A549 (cell line): ENCODE data around the gene LAMC1. TPM values are rescaled to one million over a fixed set of nuclear protein-coding genes. Genes with fewer than 3 reads are reported as not detected.
A peak's percentile ranks its signal among the peaks of the same experiment; 100 is the strongest.

Experiments used
- ATAC-seq, 2 experiments: fragments of 200-7000 bp in 1 of 2; fragments of >200 bp in 1 of 2; cut with Nextera tagmentation in 1 of 2; cut with Tn5 transposase in 1 of 2; 3 replicates each; pipeline versions ENCODE4 v1.8.0 to v1.9.1; 2018 to 2020; ENCODE audit warnings: mild to moderate bottlenecking in 1 of 2, moderate library complexity in 1 of 2
- CTCF ChIA-PET: fragments of 300-600 bp; sonication (Branson Sonifier 250); formaldehyde crosslinking; extraction: SDS; loops from one replicate; lab custom pipeline; 2021; ENCODE audit warnings: antibody characterized with exemption, inconsistent platforms; lab: Yijun Ruan, JAX
- POLR2A ChIA-PET: fragments of 350-600 bp; formaldehyde crosslinking; extraction: SDS; loops from one replicate; lab custom pipeline; 2021; ENCODE audit warnings: antibody characterized with exemption, inconsistent platforms; lab: Yijun Ruan, JAX
- DNase-seq, 2 experiments: peaks; one replicate each; pipeline versions ENCODE4 v3.0.0 to v3.0.0-alpha.2; 2011 to 2016; ENCODE audit warnings: low read depth in 1 of 2, low spot score in 1 of 2
- FAIRE-seq: peaks from 2 replicates; lab custom pipeline; 2011; peaks lifted over from hg19 to GRCh38; lab: Jason Lieb, UNC
- H3K27ac ChIP-seq, 2 experiments: fragments of >200 bp; sonication (Bioruptor Twin); formaldehyde crosslinking; 3 replicates each; pipeline ENCODE4 v1.5.1; 2016 to 2017
- H3K4me1 ChIP-seq: fragments of >200 bp; sonication (Bioruptor Twin); formaldehyde crosslinking; 3 replicates; pipeline ENCODE4 v1.6.1; 2016
- H3K4me2 ChIP-seq: fragments of >200 bp; sonication (Bioruptor Twin); formaldehyde crosslinking; 3 replicates; pipeline ENCODE4 v1.6.1; 2016
- H3K4me3 ChIP-seq: fragments of >200 bp; sonication (Bioruptor Twin); formaldehyde crosslinking; 3 replicates; pipeline ENCODE4 v1.5.1; 2016
- H3K9me3 ChIP-seq: fragments of >200 bp; sonication (Bioruptor Twin); formaldehyde crosslinking; 3 replicates; pipeline ENCODE4 v1.6.1; 2016
- ATOH8 ChIP-seq: fragments of 250-450 bp; sonication (Bioruptor Pico); IDR thresholded peaks from 2 replicates; pipeline ENCODE4 v1.5.0; 2020; ENCODE audit warnings: low read depth, mild to moderate bottlenecking, moderate library complexity
- CBX2 ChIP-seq: fragments of 200-600 bp; sonication (generic); IDR thresholded peaks from 2 replicates; pipeline ENCODE4 v1.6.1; 2016; ENCODE audit warnings: low read depth, mild to moderate bottlenecking, borderline replicate concordance
- CBX8 ChIP-seq: fragments of 200-600 bp; sonication (generic); IDR thresholded peaks from 2 replicates; pipeline ENCODE4 v1.6.1; 2016
- CEBPB ChIP-seq, 2 experiments: fragments of >200 bp in 1 of 2; sonication (Bioruptor Twin) in 1 of 2; formaldehyde crosslinking in 1 of 2; IDR thresholded peaks; 2 replicates each; pipeline ENCODE4 v1.6.1; 2012 to 2016
- CHD4 ChIP-seq: fragments of 200-600 bp; sonication (generic); IDR thresholded peaks from 2 replicates; pipeline ENCODE4 v1.6.1; 2016; ENCODE audit warnings: antibody characterized with exemption, mild to moderate bottlenecking, borderline replicate concordance
- CTCF ChIP-seq: fragments of >200 bp; sonication (Bioruptor Twin); formaldehyde crosslinking; IDR thresholded peaks from 3 replicates; pipeline ENCODE4 v1.5.1; 2016
- ELK1 ChIP-seq: fragments of 150-350 bp; IDR thresholded peaks from 2 replicates; pipeline ENCODE4 v1.6.1; 2014; ENCODE audit warnings: low read depth, mild to moderate bottlenecking, low read length
- FOSB ChIP-seq: fragments of 250-450 bp; sonication (Bioruptor Pico); IDR thresholded peaks from 2 replicates; pipeline ENCODE4 v1.5.0; 2020; ENCODE audit warnings: mild to moderate bottlenecking, moderate library complexity
- FOXS1 ChIP-seq: fragments of 250-450 bp; sonication (Bioruptor Pico); IDR thresholded peaks from 2 replicates; pipeline ENCODE4 v1.5.0; 2020; ENCODE audit warnings: mild to moderate bottlenecking, moderate library complexity
- HDAC2 ChIP-seq: fragments of 200-600 bp; sonication (generic); IDR thresholded peaks from 2 replicates; pipeline ENCODE4 v1.6.1; 2016
- HOXA7 ChIP-seq: fragments of 250-450 bp; sonication (Bioruptor Pico); IDR thresholded peaks from 2 replicates; pipeline ENCODE4 v1.5.0; 2020; ENCODE audit warnings: mild to moderate bottlenecking, moderate library complexity
- HOXB13 ChIP-seq: fragments of 250-450 bp; sonication (Bioruptor Pico); IDR thresholded peaks from 2 replicates; pipeline ENCODE4 v1.5.0; 2020; ENCODE audit warnings: low read depth, mild to moderate bottlenecking, moderate library complexity
- JUNB ChIP-seq: fragments of >200 bp; sonication (Bioruptor Twin); formaldehyde crosslinking; IDR thresholded peaks from 2 replicates; pipeline ENCODE4 v1.6.1; 2016
- KDM5A ChIP-seq: fragments of 200-600 bp; sonication (generic); IDR thresholded peaks from 2 replicates; pipeline ENCODE4 v1.6.1; 2016; ENCODE audit warnings: antibody characterized with exemption, mild to moderate bottlenecking
- MAFK ChIP-seq: fragments of 450-650 bp; IDR thresholded peaks from 2 replicates; pipeline ENCODE4 v1.6.1; 2014; ENCODE audit not compliant: partially characterized antibody
- MAX ChIP-seq: IDR thresholded peaks from 2 replicates; pipeline ENCODE4 v1.6.1; 2012
- NR3C1 ChIP-seq: fragments of >200 bp; sonication (Bioruptor Twin); formaldehyde crosslinking; IDR thresholded peaks from 3 replicates; pipeline ENCODE4 v1.6.1; 2017
- PHF8 ChIP-seq: fragments of 200-600 bp; sonication (generic); IDR thresholded peaks from 2 replicates; pipeline ENCODE4 v1.6.1; 2016; ENCODE audit warnings: low read depth, mild to moderate bottlenecking, antibody characterized with exemption, moderate library complexity, borderline replicate concordance
- RAD21 ChIP-seq, 2 experiments: fragments of >200 bp in 1 of 2; sonication (Bioruptor Twin) in 1 of 2; formaldehyde crosslinking in 1 of 2; IDR thresholded peaks in 1 of 2; conservative IDR thresholded peaks in 1 of 2; 2 replicates in 1 of 2; 3 replicates in 1 of 2; pipeline ENCODE4 v1.6.1; 2012 to 2018; ENCODE audit warnings: inconsistent platforms in 1 of 2
- REST ChIP-seq: fragments of 200-600 bp; sonication (generic); IDR thresholded peaks from 2 replicates; pipeline ENCODE4 v1.6.1; 2016; ENCODE audit warnings: antibody characterized with exemption, mild to moderate bottlenecking, moderate library complexity
- RFX5 ChIP-seq: fragments of 450-650 bp; IDR thresholded peaks from 2 replicates; pipeline ENCODE4 v1.7.1; 2014; ENCODE audit warnings: antibody characterized with exemption, mild to moderate bottlenecking, moderate library complexity
- SMC3 ChIP-seq: fragments of >200 bp; sonication (Bioruptor Twin); formaldehyde crosslinking; IDR thresholded peaks from 3 replicates; pipeline ENCODE4 v1.6.1; 2018; ENCODE audit warnings: inconsistent platforms
- TFCP2L1 ChIP-seq: fragments of 250-450 bp; sonication (Bioruptor Pico); IDR thresholded peaks from 2 replicates; pipeline ENCODE4 v1.5.0; 2021; ENCODE audit warnings: mild to moderate bottlenecking
- ZC3H11A ChIP-seq: fragments of 450-650 bp; IDR thresholded peaks from 2 replicates; pipeline ENCODE4 v1.6.1; 2014; ENCODE audit warnings: antibody characterized with exemption, mild to moderate bottlenecking
- WGBS: methylation state at CpG from one replicate; pipeline ENCODE4 v1.1.6; 2017; ENCODE audit errors: missing lambda C conversion rate; 5-methylcytosine and 5-hydroxymethylcytosine counted together
- polyA plus RNA-seq, 4 experiments: library from polyadenylated mRNA; depleted of rRNA in 3 of 4; stranded (reverse); fragments of >200 nt; fragmentation: RNase III in 1 of 4; extraction: RNeasy Plus Mini Kit Qiagen cat#74134 plus additional on column Dnase treatment in 1 of 4; gene quantifications; 2 replicates in 3 of 4; 3 replicates in 1 of 4; pipeline ENCODE4 v1.2.3, GENCODE V29; 2011 to 2017

LAMC1 gene
- polyA plus RNA-seq, 2 of the 4 experiments (the other 2 are of a cell fraction) = 93.7 to 152 TPM

GRCh38 chr1:183186841-183187240, 163.6 kb downstream of the LAMC1 start:
- H3K4me1 ChIP-seq = peaks cover 18% of the 10 kb centered on the region
- DNase-seq (no peak), ATAC-seq (no peak), FAIRE-seq (no peak)
- ChIA-PET POLR2A (interaction anchor here (1.2 kb wide), 1 partner anchor 224 kb away, joined by 3 read pairs; no protein-coding TSS in a partner anchor), CTCF (interaction anchor here (0.7 to 1.0 kb wide), 7 partner anchors 9 to 60 kb away, joined by 3 to 7 read pairs (median 3); no protein-coding TSS in a partner anchor)
- WGBS = 44% methylated on average over 4 of the region's 4 CpGs
- H3K4me2 ChIP-seq = peak overlapping the region; percentile 88
- H3K27ac ChIP-seq = peak overlapping the region; percentile 68 to 89; a peak in 5 of 6 replicates
- H3K9me3 ChIP-seq = no peaks in the 10 kb centered on the region
- H3K4me3 ChIP-seq = peak overlapping the region; percentile 46
- TF ChIP-seq CTCF = no peak
- no peak for TF ChIP-seq HDAC2
- TF ChIP-seq RFX5 = no peak
- TF ChIP-seq KDM5A = no peak
- TF ChIP-seq HOXB13 (CRISPR knock-in tag) = no peak
- TF ChIP-seq FOSB (CRISPR knock-in tag) = no peak
- no peak for TF ChIP-seq RAD21 (conservative IDR thresholded peaks at IDR 0.05 in 1 of 2, IDR thresholded peaks at IDR 0.05 in 1 of 2)
- TF ChIP-seq JUNB = no peak
- TF ChIP-seq MAFK = no peak
- TF ChIP-seq CHD4 = no peak
- TF ChIP-seq REST = no peak
- TF ChIP-seq TFCP2L1 = no peak
- no peak for TF ChIP-seq CBX2
- no peak for TF ChIP-seq PHF8
- TF ChIP-seq FOXS1 = no peak
- no peak for TF ChIP-seq ELK1
- no peak for TF ChIP-seq CEBPB (IDR thresholded peaks at IDR 0.05)
- no peak for TF ChIP-seq ATOH8 (CRISPR knock-in tag)
- TF ChIP-seq ZC3H11A = no peak
- no peak for TF ChIP-seq NR3C1
- TF ChIP-seq, all 56 proteins: peak for 0

- H3K9me3 ChIP-seq = no peaks in the 10 kb centered on the region
- POLR2A ChIA-PET = no interaction called here
- H3K4me2 ChIP-seq = no peak overlapping the region
- 91% methylated on average over 1 of the region's 1 CpG for WGBS
- peaks cover 16% of the 10 kb centered on the region for H3K4me1 ChIP-seq
- no peak for TF ChIP-seq CBX8
- TF ChIP-seq SMC3 = no peak
- no peak for TF ChIP-seq HOXA7 (CRISPR knock-in tag)
- no peak for TF ChIP-seq CBX2
- no peak for TF ChIP-seq HDAC2
- no peak for TF ChIP-seq MAX
- TF ChIP-seq REST = no peak
- no peak for TF ChIP-seq PHF8
- TF ChIP-seq ZC3H11A = no peak
- TF ChIP-seq, all 56 proteins: peak for 0
- FAIRE-seq (no peak), DNase-seq (no peak), ATAC-seq (no peak)
- Histone ChIP-seq H3K4me3 (no peak overlapping the region), H3K27ac (no peak overlapping the region)
- CTCF ChIA-PET = no interaction called here
Measured at GRCh38 chr1:183188240-183188639, 165.0 kb downstream of the LAMC1 start.
